ENCODE data around the gene DIPK2B.

Gene DIPK2B

GRCh38 chrX:45157647-45158046, 43.0 kb downstream of the DIPK2B start:
- no peak for DNase-seq (ENCODE audit: low read depth)

GRCh38 chrX:45154462-45154861, 46.2 kb downstream of the DIPK2B start:
- no peak for DNase-seq (ENCODE audit: low read depth)

GRCh38 chrX:45154033-45154360, 46.7 kb downstream of the DIPK2B start:
- no peak for DNase-seq (ENCODE audit: low read depth)

Measured in HS-5 (cell line).